ENCODE results near the gene CLDN10.

- TF ChIP-seq CTCF (IDR thresholded peaks at IDR 0.05 in 4 of 5, conservative IDR thresholded peaks at IDR 0.05 in 1 of 5): no peak
- no peak for TF ChIP-seq POLR2A (IDR thresholded peaks at IDR 0.05)
Observed at GRCh38 chr13:95601216-95601615, 48.7 kb downstream of the CLDN10 start.
